Effector CD8-positive, alpha-beta T cell (primary cell): Measurements from ENCODE around the gene CPTP.

Experiments used
- DNase-seq: peaks from one replicate; lab custom pipeline; 2025; lab: John Stamatoyannopoulos, UW

Gene CPTP

GRCh38 chr1:1292442-1292779 is 32.2 kb upstream of the CPTP start:
- DNase-seq = no peak

GRCh38 chr1:1292851-1293250 is 31.8 kb upstream of the CPTP start:
- DNase-seq = no peak

- DNase-seq = no peak
Observed at GRCh38 chr1:1293263-1294249, 31.0 kb upstream of the CPTP start.

GRCh38 chr1:1294250-1294890 is 30.2 kb upstream of the CPTP start:
- DNase-seq = no peak

- DNase-seq = no peak
Observed at GRCh38 chr1:1295154-1295923, 29.3 kb upstream of the CPTP start.

GRCh38 chr1:1296070-1297061 is 28.2 kb upstream of the CPTP start:
- no peak for DNase-seq

- no peak for DNase-seq
Observed at GRCh38 chr1:1297802-1298424, 26.7 kb upstream of the CPTP start.

GRCh38 chr1:1298861-1299685 is 25.5 kb upstream of the CPTP start:
- no peak for DNase-seq

GRCh38 chr1:1299686-1300351 is 24.8 kb upstream of the CPTP start:
- no peak for DNase-seq

- no peak for DNase-seq
Observed at GRCh38 chr1:1300352-1300739, 24.3 kb upstream of the CPTP start.

- DNase-seq = no peak
Observed at GRCh38 chr1:1302006-1302430, 22.6 kb upstream of the CPTP start.

- no peak for DNase-seq
Observed at GRCh38 chr1:1302951-1303509, 21.6 kb upstream of the CPTP start.

GRCh38 chr1:1303736-1304135 is 20.9 kb upstream of the CPTP start:
- DNase-seq = no peak

GRCh38 chr1:1304331-1305299 is 20.0 kb upstream of the CPTP start:
- DNase-seq = no peak

GRCh38 chr1:1305300-1306069 is 19.1 kb upstream of the CPTP start:
- peak; percentile 43 for DNase-seq

GRCh38 chr1:1306070-1306660 is 18.4 kb upstream of the CPTP start:
- no peak for DNase-seq
